ENCODE data around the gene MKNK2. TPM values are rescaled to one million over a fixed set of nuclear protein-coding genes. Genes with fewer than 3 reads are reported as not detected.

Gene MKNK2
- total and polyA plus RNA-seq, 10 of the 15 experiments (the other 5 are each of a cell fraction or from before 2014, with no cell fraction given): 9.6 to 365 (median 69.9) TPM

GRCh38 chr19:2070986-2071673 is 20.1 kb upstream of the MKNK2 start (continued):
- TF ChIP-seq CUX1 (IDR thresholded peaks at IDR 0.05; ENCODE audit: insufficient replicate concordance, low read depth, low read length) (no peak), BHLHE40 (IDR thresholded peaks at IDR 0.05; ENCODE audit: borderline replicate concordance in 1 of 2, low read depth in 2 of 2, low read length in 1 of 2) (no peak), MAX (IDR thresholded peaks at IDR 0.05; ENCODE audit: low read depth, low read length) (no peak), POLR2AphosphoS2 (IDR thresholded peaks at IDR 0.05; ENCODE audit: low read depth, low read length) (peak; percentile 96), ZBTB11 (CRISPR knock-in tag; IDR thresholded peaks at IDR 0.05) (no peak), NR2C2 (IDR thresholded peaks at IDR 0.05; ENCODE audit: borderline replicate concordance, control insufficient read depth, insufficient read length, low read depth) (no peak), PAX8 (IDR thresholded peaks at IDR 0.05) (no peak), ZNF687 (IDR thresholded peaks at IDR 0.05) (no peak), MTA2 (IDR thresholded peaks at IDR 0.05; ENCODE audit: low read depth) (0 out of 2 replicates have a peak, but pooled peaks have one; percentile 22), PRDM15 (CRISPR knock-in tag; IDR thresholded peaks at IDR 0.05) (no peak), POLR2AphosphoS5 (IDR thresholded peaks at IDR 0.05; ENCODE audit: low read length) (peak; percentile 46; the same call in 1 of the 2 replicates)
